Measurements from ENCODE around the gene ARRB2.

Gene ARRB2

GRCh38 chr17:4733073-4733531 lies 22.7 kb downstream of the ARRB2 start:
- DNase-seq: no peak

- no peak for DNase-seq
These were observed 24.5 kb downstream of the ARRB2 start for GRCh38 chr17:4734857-4735475.

DNA sequence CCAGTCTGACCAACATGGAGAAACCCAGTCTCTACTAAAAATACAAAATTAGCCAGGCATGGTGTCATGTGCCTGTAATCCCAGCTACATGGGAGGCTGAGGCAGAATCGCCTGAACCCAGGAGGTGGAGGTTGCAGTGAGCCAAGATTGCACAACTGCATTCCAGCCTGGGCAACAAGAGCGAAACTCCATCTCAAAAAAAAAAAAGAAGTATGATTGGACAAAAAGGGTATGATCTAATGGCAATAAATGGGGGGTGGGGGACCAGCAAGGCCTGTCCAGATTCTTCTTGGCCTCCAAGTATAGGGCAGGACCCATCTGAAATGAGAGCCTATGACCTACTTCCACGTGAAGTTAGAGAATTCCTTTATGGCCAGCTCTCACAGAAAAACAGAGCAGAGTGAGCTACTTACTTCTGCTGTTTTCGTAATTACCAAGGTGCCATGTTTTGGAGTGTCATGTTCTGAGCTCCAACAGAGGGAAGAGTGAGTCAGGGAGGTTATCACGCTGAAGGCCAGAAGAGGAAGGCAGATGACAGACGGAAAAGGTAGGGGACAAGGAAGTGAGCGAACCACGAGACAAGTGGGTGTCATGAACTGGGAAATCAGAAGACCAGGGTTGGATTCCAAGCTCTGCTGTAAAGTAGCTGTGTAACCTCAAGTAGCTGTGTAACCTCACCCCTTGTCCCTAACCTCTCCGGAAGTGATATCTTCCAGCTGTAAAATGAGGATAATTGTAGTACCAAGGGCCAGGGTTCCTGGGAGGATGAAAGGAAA lies 25.6 kb downstream of the ARRB2 start:
- no peak for DNase-seq

DNA sequence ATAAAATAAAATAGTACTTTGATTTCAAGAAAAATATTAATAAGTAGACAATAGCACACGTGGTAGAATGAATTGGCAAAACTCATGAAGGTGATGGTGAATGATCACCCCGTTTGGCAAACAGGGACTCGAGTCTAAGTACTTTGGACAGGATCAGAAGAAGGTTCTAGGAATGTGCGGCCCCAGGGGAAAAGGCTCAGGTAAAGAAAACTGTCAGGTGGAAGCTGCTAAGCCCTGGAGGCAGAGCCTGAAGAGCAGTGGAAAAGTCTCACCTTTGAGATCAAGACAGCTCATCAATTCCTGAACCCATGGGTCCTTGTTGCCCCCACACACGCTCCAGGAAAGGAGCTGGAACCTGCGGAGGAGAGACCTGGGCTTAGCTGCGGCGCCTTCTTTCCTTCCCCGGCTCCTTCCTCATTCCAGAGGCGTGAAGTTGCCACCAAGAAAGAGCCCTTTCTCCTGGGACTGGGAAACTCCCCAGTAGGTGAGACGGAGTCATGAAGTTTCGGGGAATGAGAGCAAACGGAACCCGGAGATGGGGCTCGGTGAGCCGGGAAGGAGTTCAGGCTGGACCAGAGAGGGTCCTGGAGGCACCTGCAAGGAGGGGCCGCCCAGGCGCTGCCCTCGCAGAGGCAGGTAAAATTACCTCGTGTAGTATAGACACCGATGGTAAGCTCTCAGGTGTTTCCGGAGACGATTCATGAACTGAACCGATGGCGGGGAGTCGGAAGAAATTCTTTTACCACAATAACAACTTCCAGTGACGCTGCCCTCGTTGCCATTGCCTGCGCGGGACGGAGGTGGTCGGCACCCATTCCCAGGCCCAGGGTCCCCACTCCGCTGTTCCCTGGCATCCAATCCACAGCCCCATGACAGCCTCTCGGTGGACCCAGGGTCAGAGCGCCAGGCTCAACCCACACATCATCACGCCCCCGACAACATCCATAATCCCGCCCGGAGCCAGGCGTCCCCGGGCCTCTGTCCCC lies 28.0 kb downstream of the ARRB2 start:
- DNase-seq: no peak

- DNase-seq: no peak
These were observed 28.9 kb downstream of the ARRB2 start, which contains the start of the genes CXCL16 and ZMYND15 for GRCh38 chr17:4739122-4740024. Gene CXCL16, minus strand, starts transcription at chr17:4739928. Its CDS starts 589 bp downstream, at chr17:4739339. Gene ZMYND15, plus strand, starts transcription at chr17:4739833. Its CDS starts 716 bp downstream, at chr17:4740549.

DNA sequence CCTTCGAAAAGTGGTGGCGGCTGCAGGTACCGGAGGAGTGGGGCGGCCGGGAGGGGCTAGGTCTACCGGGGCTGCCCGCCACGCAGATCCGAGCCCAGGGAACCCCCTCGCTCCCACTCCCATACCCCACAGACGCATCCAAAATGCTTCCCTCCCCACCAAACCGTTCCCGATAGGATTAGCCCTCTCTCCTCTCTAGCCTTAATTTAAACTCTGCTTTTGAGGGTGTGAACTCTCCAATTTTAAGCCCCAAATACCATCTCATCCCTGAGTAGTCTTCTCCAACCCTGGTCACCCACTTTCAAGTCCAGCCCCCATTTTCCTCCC lies 29.6 kb downstream of the ARRB2 start:
- DNase-seq: no peak

DNA sequence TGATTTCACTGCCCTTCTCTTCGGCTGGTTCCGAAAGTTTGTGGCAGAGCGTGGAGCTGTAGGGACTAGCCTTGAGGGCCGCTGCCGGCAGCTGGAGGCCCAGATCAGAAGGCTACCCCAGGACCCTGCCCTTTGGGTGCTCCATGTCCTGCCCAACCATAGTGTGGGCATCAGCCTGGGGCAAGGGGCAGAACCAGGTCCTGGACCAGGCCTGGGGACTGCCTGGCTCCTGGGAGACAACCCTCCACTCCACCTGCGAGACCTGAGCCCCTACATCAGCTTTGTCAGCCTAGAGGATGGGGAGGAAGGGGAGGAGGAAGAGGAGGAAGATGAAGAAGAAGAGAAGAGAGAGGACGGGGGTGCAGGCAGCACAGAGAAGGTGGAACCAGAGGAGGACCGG lies 30.2 kb downstream of the ARRB2 start:
- no peak for DNase-seq

DNA sequence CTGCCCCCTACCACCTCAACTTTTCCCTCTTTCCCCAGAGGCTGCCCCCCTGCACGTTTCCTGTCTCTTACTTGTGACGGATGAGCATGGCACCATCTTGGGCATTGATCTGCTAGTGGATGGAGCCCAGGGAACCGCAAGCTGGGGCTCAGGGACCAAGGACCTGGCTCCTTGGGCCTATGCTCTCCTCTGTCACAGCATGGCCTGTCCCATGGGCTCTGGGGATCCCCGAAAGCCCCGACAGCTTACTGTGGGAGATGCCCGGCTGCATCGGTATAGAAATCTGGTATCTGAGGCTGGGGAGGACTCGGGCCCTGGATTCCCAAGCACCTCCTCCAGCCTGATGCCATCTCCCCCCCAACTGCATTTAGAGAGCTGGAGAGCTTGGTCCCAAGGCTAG lies 31.1 kb downstream of the ARRB2 start:
- no peak for DNase-seq

GRCh38 chr17:4742133-4742532 lies 31.7 kb downstream of the ARRB2 start:
- DNase-seq: no peak

DNA sequence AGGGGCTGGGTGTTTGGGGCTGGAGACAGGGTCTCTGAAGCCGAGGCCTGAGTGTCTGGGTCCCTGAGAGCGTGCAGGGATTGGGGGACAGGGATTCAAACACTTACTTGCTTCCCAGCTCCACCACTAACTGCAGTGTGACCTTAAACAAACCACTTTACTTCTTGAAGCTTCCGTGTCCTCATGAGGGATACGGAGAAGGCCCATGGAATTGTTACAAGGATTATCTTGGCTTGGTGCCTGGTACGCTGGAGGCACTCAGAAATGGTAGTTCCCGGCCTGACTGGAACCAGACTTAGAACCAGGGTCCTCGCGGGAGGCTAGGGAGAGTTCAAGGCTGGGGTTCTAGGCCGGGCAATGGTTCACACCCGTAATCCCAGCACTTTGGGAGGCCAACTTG lies 32.2 kb downstream of the ARRB2 start:
- DNase-seq: peak; percentile 18

GRCh38 chr17:4743216-4743615 lies 32.8 kb downstream of the ARRB2 start:
- no peak for DNase-seq

DNA sequence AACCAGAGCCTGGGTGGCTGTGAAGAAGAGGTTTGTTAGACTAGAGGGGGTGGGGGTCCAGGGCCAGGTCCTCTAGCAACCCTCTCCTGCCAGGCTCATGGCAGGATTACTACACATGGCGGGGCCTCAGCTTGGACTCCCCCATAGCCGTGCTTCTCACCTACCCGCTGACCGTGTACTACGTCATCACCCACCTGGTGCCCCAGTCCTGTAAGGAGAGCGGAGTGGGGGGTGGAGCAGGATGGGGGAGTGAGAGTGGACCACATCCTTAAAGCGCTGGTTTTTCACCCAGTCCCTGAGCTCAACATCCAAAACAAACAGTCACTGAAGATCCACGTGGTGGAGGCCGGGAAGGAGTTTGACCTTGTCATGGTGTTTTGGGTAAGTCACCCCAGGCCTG lies 33.5 kb downstream of the ARRB2 start:
- DNase-seq: no peak

- DNase-seq: no peak
These were observed 34.9 kb downstream of the ARRB2 start for GRCh38 chr17:4744999-4745969.

GRCh38 chr17:4747847-4748246 lies 37.4 kb downstream of the ARRB2 start:
- DNase-seq: no peak

DNA sequence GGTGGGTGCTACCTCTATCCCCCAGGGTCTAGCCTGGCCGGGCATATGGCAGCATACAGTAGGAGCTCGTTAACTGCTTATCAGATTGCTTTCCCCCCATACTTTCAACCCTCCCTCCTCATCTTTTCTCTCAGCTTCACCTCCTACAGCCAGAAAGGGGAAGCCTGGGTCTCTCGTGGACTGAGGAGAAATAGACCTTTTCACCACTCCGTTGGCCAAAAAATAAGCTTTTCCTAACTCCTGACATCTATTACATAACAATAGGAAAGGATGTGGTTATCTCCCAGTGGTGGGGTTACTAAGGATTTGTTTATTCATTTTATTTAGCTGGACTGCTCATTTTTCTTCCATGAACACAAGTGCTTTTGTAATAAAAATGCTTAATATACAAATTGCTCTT lies 38.3 kb downstream of the ARRB2 start:
- no peak for DNase-seq

DNA sequence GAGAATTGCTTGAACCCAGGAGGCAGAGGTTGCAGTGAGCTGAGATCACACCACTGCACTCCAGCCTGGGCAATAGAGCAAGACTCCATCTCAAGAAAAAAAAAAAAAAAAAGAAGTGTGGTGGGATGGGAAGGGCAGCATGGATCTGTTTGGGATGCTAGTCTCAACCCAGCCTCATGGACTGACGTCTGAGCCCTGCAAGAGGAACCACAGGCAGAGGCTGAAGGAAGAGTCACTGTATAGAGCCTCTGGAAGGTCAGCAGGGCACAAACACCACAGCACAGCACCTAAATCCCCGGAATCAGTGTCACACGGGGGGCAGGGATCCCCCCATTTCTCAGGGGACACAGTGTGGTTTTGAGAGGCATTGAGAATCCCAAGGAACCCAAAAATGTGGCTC lies 40.2 kb downstream of the ARRB2 start:
- no peak for DNase-seq

GRCh38 chr17:4751932-4752331 lies 41.5 kb downstream of the ARRB2 start:
- DNase-seq: no peak

GRCh38 chr17:4753392-4753791 lies 43.0 kb downstream of the ARRB2 start:
- DNase-seq: no peak

DNA sequence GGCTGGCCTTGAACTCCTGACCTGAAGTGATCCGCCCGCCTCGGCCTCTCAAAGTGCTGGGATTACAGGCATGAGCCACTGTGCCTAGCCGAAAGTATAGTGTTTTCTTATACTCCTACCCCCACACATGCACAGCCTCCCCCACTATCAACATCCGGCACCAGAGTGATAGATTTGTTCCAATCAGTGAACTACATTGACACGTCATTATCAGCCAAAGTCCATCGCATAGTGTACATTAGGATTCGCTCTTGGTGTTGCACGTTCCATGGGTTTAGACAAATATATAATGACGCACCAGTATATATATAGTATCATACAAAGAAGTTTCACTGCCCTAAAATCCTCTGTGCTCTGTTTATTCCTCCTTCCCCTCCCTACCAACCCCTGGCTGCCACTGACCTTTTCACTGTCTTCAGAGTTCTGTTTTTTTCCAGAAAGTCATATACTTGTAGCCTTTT lies 49.4 kb downstream of the ARRB2 start:
- DNase-seq: no peak

DNA sequence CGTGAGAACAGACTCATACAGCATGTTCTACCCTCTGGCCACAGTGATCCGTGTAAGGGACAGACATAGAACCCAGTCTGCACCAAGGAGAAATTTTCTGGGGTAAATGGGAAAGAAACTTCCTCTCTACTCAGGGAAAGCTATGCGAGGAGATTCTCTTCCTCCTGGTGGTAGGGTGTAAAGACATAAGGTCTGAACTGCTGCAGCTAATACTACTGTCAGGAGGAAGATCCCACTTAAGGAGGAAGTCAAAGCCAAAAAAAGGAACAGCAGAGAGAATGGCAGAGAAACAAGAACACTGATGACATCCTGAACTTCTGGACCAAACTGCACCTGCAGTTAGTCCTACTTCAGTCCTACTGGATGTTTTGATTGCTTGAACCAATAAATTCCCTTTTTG lies 54.2 kb downstream of the ARRB2 start:
- DNase-seq: no peak

- no peak for DNase-seq
These were observed 55.8 kb downstream of the ARRB2 start for GRCh38 chr17:4766201-4766600.

All from NCI-H2029 (cell line).